Thymus (tissue), 11 donors: ENCODE measurements around the gene HOXB6. TPM values are rescaled to one million over a fixed set of nuclear protein-coding genes. Genes with fewer than 3 reads are reported as not detected.

Experiments used
- DNase-seq, 9 donors: peaks; one replicate each; pipeline ENCODE4 v3.0.0-alpha.2; 2013; ENCODE audit warnings: low spot score in 9 of 9, low read depth in 6 of 9, missing footprints in 1 of 9
- H3K27ac ChIP-seq, 2 donors: one replicate each; pipeline ENCODE4 v1.5.1; 2013; ENCODE audit warnings: control low read depth in 1 of 2, low read depth in 1 of 2, low read length in 1 of 2, mild to moderate bottlenecking in 1 of 2, moderate library complexity in 1 of 2
- H3K27me3 ChIP-seq, 2 donors: one replicate each; pipeline ENCODE4 v1.5.1; 2013; ENCODE audit warnings: low read length in 1 of 2; ENCODE audit not compliant: control insufficient read depth in 2 of 2, insufficient read depth in 1 of 2
- H3K36me3 ChIP-seq, 2 donors: one replicate each; pipeline ENCODE4 v1.5.1; 2013; ENCODE audit warnings: low read length in 1 of 2, mild to moderate bottlenecking in 1 of 2, moderate library complexity in 1 of 2; ENCODE audit not compliant: control insufficient read depth in 2 of 2, insufficient read depth in 2 of 2
- H3K4me1 ChIP-seq, 2 donors: one replicate each; pipeline ENCODE4 v1.5.1; 2013; ENCODE audit warnings: low read length in 2 of 2; ENCODE audit not compliant: control insufficient read depth in 2 of 2, insufficient read depth in 2 of 2
- H3K4me3 ChIP-seq, 2 donors: one replicate each; pipeline ENCODE4 v1.5.1; 2013; ENCODE audit warnings: low read length in 2 of 2, control low read depth in 1 of 2, mild to moderate bottlenecking in 1 of 2
- H3K9me3 ChIP-seq, 2 donors: one replicate each; pipeline ENCODE4 v1.5.1; 2013; ENCODE audit warnings: low read length in 1 of 2, mild to moderate bottlenecking in 1 of 2; ENCODE audit not compliant: control insufficient read depth in 2 of 2, insufficient read depth in 1 of 2
- WGBS: extraction: QIAGEN DNeasy Blood & Tissue Kit; methylation state at CpG from one replicate; pipeline ENCODE4 v1.1.7; 2013; 5-methylcytosine and 5-hydroxymethylcytosine counted together
- polyA plus RNA-seq: library from polyadenylated mRNA; stranded (reverse); fragments of 200-250 nt; gene quantifications from one replicate; pipeline ENCODE4 v1.2.3, GENCODE V29; 2013
- total RNA-seq: library from RNA; stranded (reverse); fragments of 120-200 nt; gene quantifications from one replicate; pipeline ENCODE4 v1.2.4, GENCODE V29; 2013
- donor health status: healthy.

HOXB6 gene
- total and polyA plus RNA-seq, 2 donors = 0.19 to 1.0 TPM

DNA sequence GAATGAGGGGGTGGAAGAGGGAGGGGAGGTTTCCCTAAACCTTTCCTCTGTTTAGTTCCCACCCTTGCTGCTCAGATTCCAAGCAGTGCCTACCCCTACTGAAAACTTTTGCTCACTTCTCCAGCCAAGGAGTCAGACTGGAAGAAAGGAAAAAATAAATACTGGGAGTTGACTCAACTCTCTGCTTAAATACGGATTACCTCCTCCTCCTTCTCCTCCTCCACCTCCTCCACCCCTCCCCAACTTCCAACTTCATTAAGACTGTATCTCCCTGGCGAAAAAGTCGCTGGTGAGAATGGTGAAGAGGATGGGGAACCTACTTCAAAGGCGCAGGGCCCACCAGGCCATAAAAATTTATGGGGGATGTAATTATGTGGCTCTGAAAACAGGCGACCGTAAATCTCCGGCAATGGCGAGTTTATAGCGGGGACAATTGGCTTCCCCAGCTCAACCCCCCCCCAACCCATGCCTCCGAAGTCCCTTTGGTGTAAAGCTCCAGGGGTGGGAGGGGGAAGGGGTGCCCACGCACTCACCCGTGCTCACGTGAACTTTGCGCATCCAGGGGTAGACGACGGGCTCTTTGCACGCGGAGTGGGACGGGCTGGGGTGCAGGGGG is 27.3 kb downstream of the HOXB6 start:
- Histone ChIP-seq H3K27ac (peak overlapping the region in 1 of 2 donors; percentile 27), H3K4me3 (peak overlapping the region; percentile 45 to 86), H3K4me1 (peaks cover 19 to 33% of the 10 kb centered on the region in 2 donors), H3K9me3 (peaks cover 0 to 6% of the 10 kb centered on the region in 2 donors), H3K36me3 (no peaks in the 10 kb centered on the region), H3K27me3 (peaks cover 60 to 88% of the 10 kb centered on the region in 2 donors)
- peak in 1 of 9 donors; percentile 38 for DNase-seq
- 4% methylated on average over 19 of the region's 19 CpGs for WGBS

DNA sequence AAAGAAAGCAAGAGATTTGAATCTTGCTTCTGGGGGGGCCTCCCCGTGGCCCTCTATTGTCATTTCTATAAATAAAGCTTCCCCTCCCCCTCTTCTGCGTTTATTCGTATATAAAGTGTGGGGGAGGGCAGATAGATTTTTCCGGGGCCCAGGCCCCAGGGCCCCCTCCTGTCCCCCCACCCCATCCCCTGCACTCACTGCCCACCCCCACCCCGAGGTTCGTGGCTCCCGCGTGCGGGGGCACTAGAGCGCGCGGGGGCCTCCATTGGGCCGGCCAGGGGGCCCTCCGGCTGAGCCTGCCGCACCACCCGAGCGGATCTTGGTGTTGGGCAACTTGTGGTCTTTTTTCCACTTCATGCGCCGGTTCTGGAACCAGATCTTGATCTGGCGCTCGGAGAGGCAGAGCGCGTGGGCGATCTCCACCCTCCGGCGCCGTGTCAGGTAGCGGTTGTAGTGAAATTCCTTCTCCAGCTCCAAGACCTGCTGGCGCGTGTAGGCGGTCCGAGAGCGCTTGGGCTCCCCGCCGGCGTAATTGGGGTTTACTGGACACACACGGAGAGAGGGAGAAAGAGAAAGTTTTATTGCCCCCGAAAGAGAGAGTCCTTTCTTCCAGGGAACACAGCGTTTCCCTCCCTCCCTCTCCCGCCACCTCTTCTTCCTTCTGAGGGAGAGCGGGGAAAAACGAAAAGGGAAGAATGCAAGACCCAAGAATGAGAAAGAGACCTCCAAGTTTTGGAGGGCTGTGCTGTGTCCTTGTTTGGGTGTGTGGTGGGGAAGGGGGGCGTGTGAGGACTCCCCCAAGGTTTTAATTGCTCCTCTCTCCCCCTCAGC is 28.1 kb downstream of the HOXB6 start:
- Histone ChIP-seq H3K4me1 (peaks cover 16 to 33% of the 10 kb centered on the region in 2 donors), H3K36me3 (no peaks in the 10 kb centered on the region), H3K4me3 (peak overlapping the region in 1 of 2 donors; percentile 45), H3K27ac (no peak overlapping the region), H3K27me3 (peaks cover 52 to 86% of the 10 kb centered on the region in 2 donors), H3K9me3 (peaks cover 0 to 5% of the 10 kb centered on the region in 2 donors)
- 37% methylated on average over 43 of the region's 43 CpGs for WGBS
- DNase-seq = no peak

DNA sequence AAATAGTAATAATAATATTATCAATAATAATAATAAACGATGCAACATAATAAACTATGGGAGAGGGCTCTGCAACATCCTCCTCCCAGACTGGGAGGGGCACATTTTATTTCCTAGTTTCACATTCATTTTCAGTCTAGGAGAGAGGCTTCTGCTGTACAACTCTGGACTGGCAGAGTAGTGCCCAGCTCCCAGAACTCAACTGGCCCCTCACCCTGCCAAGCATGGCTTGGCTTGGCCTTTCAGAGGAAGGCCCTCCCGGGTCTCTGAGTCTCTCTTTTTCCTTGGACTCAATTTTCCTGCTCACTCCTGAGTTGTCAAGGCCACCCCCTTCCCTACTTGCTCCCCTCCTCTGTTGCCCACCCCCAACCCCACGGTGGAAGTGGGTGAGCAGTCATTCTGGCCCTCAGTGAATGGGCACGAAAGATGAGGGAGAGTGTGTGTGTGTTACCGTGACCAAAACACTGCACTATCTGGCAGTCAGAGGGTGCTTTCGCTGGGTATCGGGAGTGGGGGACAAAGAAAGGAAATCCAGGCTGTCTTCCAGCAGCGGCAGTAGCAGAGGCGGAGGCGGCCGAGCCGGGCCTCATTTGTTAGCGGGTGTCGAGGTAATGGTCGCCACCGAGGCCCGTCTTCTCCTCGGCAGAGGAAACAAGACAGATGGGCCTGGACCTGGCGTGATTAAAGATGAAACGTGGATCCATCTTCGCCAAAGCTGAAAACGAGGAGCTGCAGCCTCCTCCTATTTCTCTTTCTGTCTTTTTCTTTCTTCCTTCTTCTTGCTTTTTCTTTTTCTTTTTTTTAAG is 28.9 kb downstream of the HOXB6 start:
- DNase-seq = no peak
- no peak overlapping the region for H3K4me3 ChIP-seq
- peaks cover 47 to 86% of the 10 kb centered on the region in 2 donors for H3K27me3 ChIP-seq

DNA sequence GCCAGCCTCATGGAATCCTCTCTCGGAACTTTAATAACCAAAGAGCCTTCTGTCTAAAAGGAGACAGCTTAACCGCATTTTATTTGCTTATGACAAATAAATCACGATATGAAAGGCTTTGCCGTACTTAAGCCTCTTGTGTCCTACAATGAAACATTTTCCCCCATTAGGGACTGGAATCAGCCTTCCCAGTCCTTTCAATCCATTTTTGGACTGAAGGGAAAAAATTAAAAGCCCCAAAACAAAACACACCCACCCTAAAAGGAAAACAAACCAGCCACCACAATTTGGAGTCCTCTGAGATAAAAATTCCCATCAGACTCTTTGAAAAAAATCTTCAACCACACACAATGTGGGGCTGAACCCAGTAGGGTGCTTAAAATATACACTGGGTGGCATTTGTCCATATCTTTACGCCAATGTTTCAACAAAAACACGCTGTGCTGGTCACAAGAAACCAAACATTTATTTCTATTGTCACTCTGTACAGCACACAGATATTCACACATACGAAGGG is 29.7 kb downstream of the HOXB6 start:
- Histone ChIP-seq H3K4me3 (no peak overlapping the region), H3K27me3 (peaks cover 40 to 86% of the 10 kb centered on the region in 2 donors), H3K4me1 (peaks cover 16 to 28% of the 10 kb centered on the region in 2 donors), H3K9me3 (peaks cover 0 to 4% of the 10 kb centered on the region in 2 donors), H3K27ac (no peak overlapping the region), H3K36me3 (no peaks in the 10 kb centered on the region)
- DNase-seq = no peak
- WGBS = 90% methylated on average over 7 of the region's 7 CpGs

More for the DNA sequence above, 28.9 kb downstream of the HOXB6 start:
- Histone ChIP-seq H3K27ac (peak overlapping the region in 1 of 2 donors; percentile 18), H3K36me3 (no peaks in the 10 kb centered on the region), H3K4me1 (peaks cover 16 to 28% of the 10 kb centered on the region in 2 donors), H3K9me3 (peaks cover 0 to 4% of the 10 kb centered on the region in 2 donors)
- 80% methylated on average over 22 of the region's 22 CpGs for WGBS

DNA sequence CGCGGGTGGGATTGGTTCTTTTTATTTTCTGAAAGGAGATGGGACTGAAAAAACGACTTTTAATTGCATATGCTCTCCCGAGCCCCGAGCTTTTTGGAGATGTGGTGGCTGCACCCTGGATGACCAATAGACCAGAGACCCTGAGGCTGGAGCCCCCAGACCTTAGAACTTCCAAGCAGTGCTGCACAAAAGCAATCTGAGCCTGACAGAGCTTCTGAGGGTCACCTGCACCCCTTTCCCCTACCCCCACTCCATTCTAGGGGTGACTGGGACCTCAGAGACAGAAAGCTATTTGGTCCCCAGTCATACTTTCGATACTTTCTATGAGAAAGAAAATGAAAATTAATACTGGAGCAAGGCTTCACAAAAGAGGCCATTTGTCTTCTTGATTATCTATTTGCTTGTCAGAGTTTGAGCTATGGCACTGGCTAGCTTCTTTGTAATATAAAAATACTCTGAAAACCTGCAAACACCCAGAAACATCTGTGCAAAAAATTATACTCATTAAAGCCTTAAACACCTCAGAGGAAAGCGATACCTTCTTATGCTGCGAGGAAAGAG is 30.2 kb downstream of the HOXB6 start:
- 90% methylated on average over 8 of the region's 8 CpGs for WGBS
- no peak overlapping the region for H3K27ac ChIP-seq
- no peaks in the 10 kb centered on the region for H3K36me3 ChIP-seq
- no peak overlapping the region for H3K4me3 ChIP-seq
- H3K4me1 ChIP-seq = peaks cover 16 to 28% of the 10 kb centered on the region in 2 donors
- DNase-seq = no peak
- peaks cover 39 to 86% of the 10 kb centered on the region in 2 donors for H3K27me3 ChIP-seq
- peaks cover 0 to 4% of the 10 kb centered on the region in 2 donors for H3K9me3 ChIP-seq

DNA sequence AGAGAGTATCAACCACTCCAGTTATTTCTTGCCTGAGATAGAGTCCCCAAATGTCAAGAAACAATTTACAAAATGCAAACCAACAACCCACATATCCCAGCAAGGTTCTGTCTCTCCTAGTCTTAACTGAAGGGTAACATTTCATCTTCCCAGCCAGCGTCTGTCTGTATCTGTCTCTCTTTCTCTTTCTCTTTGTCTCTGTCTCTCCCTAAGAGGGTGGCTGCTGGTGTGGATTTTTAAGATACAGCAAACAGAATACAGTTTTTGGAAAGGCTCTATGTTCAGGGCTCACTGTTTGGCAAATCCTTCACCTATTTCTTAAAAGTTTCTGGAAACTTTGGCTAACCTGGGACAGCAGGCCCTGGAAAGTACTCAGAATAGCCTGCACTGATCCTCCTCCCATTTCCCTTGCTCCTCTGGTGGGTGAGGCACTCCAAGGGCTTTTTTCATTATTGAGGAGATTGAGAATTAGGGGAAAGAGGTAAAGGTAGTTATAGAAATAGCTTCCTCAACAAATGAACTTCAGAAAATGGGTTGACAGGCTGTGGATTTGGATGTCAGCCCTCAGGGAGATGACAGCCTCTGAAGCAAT is 32.9 kb downstream of the HOXB6 start:
- Histone ChIP-seq H3K4me1 (peaks cover 1 to 11% of the 10 kb centered on the region in 2 donors), H3K36me3 (no peaks in the 10 kb centered on the region), H3K9me3 (peaks cover 0 to 4% of the 10 kb centered on the region in 2 donors), H3K4me3 (no peak overlapping the region), H3K27ac (no peak overlapping the region), H3K27me3 (peaks cover 30 to 89% of the 10 kb centered on the region in 2 donors)
- no peak for DNase-seq
- WGBS = 93% methylated on average over 1 of the region's 1 CpG

DNA sequence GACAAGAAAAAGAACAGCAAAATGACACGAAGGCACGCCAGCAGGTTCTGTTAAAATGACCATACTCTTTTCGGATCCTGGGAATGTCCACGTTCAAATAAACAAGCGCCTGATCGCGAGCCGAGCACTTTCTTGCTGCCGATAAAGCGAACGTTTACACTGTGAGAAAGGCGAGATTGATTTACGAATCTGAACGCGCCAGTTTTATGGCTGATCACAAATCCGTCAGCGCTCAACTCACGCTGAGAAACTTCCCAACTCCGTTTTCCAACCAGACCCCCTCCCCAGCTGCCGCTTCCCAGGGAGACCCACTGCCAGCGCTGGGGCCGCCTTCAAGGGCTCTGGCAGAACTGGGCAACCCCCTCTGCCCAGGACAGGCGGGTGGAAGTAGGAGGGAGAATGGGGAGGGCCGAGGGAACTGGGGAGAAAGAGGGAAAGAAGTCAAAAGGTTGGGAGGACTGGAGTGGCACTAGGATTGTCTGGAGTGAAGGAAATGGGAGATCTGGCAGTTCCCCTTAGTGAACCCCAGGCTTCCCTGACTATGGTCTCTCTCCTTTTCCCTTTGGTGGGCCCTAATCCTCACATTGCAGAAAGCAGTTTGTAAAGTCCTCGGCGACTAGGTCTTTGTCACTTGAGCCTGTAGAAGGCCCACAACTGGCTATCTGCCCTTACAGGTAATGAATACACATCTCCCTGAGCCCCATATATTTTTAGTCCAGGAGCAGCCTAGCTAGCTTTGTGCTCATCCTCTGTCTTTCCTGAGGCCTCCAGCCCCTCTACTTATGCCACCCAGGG is 33.6 kb downstream of the HOXB6 start:
- no peak overlapping the region for H3K4me3 ChIP-seq
- no peaks in the 10 kb centered on the region for H3K36me3 ChIP-seq
- H3K9me3 ChIP-seq = no peaks in the 10 kb centered on the region
- 85% methylated on average over 26 of the region's 26 CpGs for WGBS
- peaks cover 0 to 8% of the 10 kb centered on the region in 2 donors for H3K4me1 ChIP-seq
- peaks cover 27 to 89% of the 10 kb centered on the region in 2 donors for H3K27me3 ChIP-seq
- no peak overlapping the region for H3K27ac ChIP-seq
- no peak for DNase-seq
